Neuron (in vitro differentiated cells): ENCODE results near the gene GPC5.

Experiments used
- H2AFZ ChIP-seq: one replicate; pipeline ENCODE4 v1.6.1; 2013; ENCODE audit warnings: low read depth, mild to moderate bottlenecking, inconsistent platforms, low read length, moderate library complexity
- H3K27me3 ChIP-seq: one replicate; pipeline ENCODE4 v1.6.1; 2013; ENCODE audit warnings: low read length; ENCODE audit not compliant: insufficient read depth
- H3K36me3 ChIP-seq: one replicate; pipeline ENCODE4 v1.6.1; 2013; ENCODE audit warnings: low read length; ENCODE audit not compliant: insufficient read depth
- H3K4me1 ChIP-seq: one replicate; pipeline ENCODE4 v1.6.1; 2013; ENCODE audit warnings: low read length; ENCODE audit not compliant: insufficient read depth
- H3K4me3 ChIP-seq: 2 replicates; pipeline ENCODE4 v1.5.1; 2013; ENCODE audit warnings: mild to moderate bottlenecking, low read length, moderate library complexity
- H3K9me3 ChIP-seq: one replicate; pipeline ENCODE4 v1.6.1; 2013; ENCODE audit warnings: low read length

GPC5 gene

GRCh38 chr13:92626274-92626673 is 1227.9 kb downstream of the GPC5 start:
- no peaks in the 10 kb centered on the region for H3K4me1 ChIP-seq
- no peak overlapping the region for H3K4me3 ChIP-seq
- H2AFZ ChIP-seq: no peak overlapping the region
- no peaks in the 10 kb centered on the region for H3K36me3 ChIP-seq
- no peaks in the 10 kb centered on the region for H3K27me3 ChIP-seq
- H3K9me3 ChIP-seq: no peaks in the 10 kb centered on the region

DNA sequence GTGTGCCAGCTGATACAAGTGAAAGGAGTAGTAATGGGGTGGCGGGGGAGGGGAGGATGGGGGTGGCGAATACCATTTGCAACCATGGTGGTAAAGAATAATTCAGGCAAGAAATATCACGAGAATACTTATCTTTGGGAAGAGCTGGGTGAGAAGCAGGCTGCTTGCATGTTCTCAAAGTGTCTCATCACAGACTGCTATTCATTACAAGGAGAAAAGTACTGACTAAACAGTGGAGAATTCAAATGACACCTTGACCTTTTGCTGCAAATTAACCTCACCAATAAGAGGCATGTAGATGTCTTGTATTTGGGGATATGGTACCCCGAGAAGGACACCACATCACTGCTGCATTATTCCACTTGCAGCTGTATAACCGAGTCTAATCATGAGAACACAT is 1242.5 kb downstream of the GPC5 start:
- Histone ChIP-seq H3K9me3 (no peaks in the 10 kb centered on the region), H3K4me3 (no peak overlapping the region), H2AFZ (no peak overlapping the region), H3K27me3 (no peaks in the 10 kb centered on the region), H3K4me1 (no peaks in the 10 kb centered on the region), H3K36me3 (no peaks in the 10 kb centered on the region)

DNA sequence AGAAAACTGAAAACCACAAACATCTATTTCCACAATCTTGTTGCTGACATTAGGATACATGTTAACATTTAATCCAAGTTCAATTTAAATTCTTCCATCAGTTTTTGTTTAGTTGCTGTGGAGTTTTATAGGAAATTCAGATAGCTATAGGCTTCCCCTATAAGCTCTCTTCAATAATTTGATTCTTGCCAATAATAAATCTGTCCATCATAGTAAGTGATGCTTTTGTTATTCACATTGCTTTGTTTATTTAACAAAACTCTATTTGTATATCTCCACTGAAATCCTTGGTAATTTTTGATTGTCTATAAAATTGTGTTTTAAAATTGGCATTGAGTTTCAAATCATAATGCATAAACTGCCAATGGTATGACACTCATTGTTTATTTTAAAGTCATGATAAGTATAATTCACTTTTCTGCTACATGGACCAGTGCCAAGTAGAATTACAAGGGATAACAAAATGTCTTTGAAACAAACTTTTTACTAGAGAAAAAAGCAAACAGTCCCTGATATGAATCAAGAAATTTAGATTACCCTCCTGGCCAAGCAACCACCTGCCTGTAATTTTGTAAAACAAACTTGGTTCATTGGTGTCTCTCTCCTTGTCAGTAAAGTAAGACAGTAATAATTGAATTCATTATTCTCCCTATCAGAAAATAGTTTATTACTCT is 1250.9 kb downstream of the GPC5 start:
- Histone ChIP-seq H2AFZ (no peak overlapping the region), H3K4me3 (no peak overlapping the region), H3K9me3 (no peaks in the 10 kb centered on the region), H3K36me3 (no peaks in the 10 kb centered on the region), H3K27me3 (no peaks in the 10 kb centered on the region), H3K4me1 (no peaks in the 10 kb centered on the region)

GRCh38 chr13:92656103-92656502 is 1257.7 kb downstream of the GPC5 start:
- Histone ChIP-seq H3K27me3 (no peaks in the 10 kb centered on the region), H2AFZ (no peak overlapping the region), H3K36me3 (no peaks in the 10 kb centered on the region), H3K4me3 (no peak overlapping the region), H3K9me3 (no peaks in the 10 kb centered on the region), H3K4me1 (no peaks in the 10 kb centered on the region)

GRCh38 chr13:92656648-92657047 is 1258.2 kb downstream of the GPC5 start:
- Histone ChIP-seq H3K4me3 (no peak overlapping the region), H3K4me1 (no peaks in the 10 kb centered on the region), H2AFZ (no peak overlapping the region)

GRCh38 chr13:92657565-92657964 is 1259.1 kb downstream of the GPC5 start:
- no peak overlapping the region for H3K4me3 ChIP-seq
- H2AFZ ChIP-seq: no peak overlapping the region
- no peaks in the 10 kb centered on the region for H3K9me3 ChIP-seq
- no peaks in the 10 kb centered on the region for H3K36me3 ChIP-seq
- no peaks in the 10 kb centered on the region for H3K4me1 ChIP-seq
- no peaks in the 10 kb centered on the region for H3K27me3 ChIP-seq

More at GRCh38 chr13:92656648-92657047, 1258.2 kb downstream of the GPC5 start:
- Histone ChIP-seq H3K27me3 (no peaks in the 10 kb centered on the region), H3K36me3 (no peaks in the 10 kb centered on the region), H3K9me3 (no peaks in the 10 kb centered on the region)

- H2AFZ ChIP-seq: no peak overlapping the region
- no peak overlapping the region for H3K4me3 ChIP-seq
- no peaks in the 10 kb centered on the region for H3K9me3 ChIP-seq
- H3K36me3 ChIP-seq: no peaks in the 10 kb centered on the region
- H3K27me3 ChIP-seq: no peaks in the 10 kb centered on the region
- H3K4me1 ChIP-seq: no peaks in the 10 kb centered on the region
These were observed 1259.9 kb downstream of the GPC5 start for GRCh38 chr13:92658293-92658692.

- Histone ChIP-seq H3K4me1 (no peaks in the 10 kb centered on the region), H3K36me3 (no peaks in the 10 kb centered on the region), H3K9me3 (no peaks in the 10 kb centered on the region), H3K4me3 (no peak overlapping the region), H3K27me3 (no peaks in the 10 kb centered on the region), H2AFZ (no peak overlapping the region)
These were observed 1263.0 kb downstream of the GPC5 start for GRCh38 chr13:92661406-92661805.

- no peak overlapping the region for H2AFZ ChIP-seq
- no peaks in the 10 kb centered on the region for H3K27me3 ChIP-seq
These were observed 1269.7 kb downstream of the GPC5 start for GRCh38 chr13:92668157-92668556.

DNA sequence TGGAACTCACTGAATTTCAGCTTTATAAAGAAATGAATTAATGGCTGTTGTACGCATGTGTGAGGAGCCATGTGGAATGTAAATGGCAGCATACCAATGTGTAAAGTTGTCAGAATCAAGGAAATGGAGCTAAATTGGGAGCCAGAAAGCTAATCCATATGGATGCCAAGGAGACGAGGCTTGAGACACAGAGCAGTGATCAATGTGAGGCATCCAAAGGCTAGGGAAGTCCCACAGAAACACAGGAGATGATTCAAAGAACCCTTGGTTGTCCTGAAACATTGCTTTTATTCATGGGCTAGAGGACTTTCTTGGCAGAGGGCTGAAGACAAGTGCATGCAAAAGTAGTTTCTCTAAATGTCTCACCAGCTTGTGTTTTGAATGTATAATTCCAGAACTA is 1271.7 kb downstream of the GPC5 start:
- no peaks in the 10 kb centered on the region for H3K27me3 ChIP-seq
- H3K4me3 ChIP-seq: no peak overlapping the region
- H3K36me3 ChIP-seq: no peaks in the 10 kb centered on the region
- H3K9me3 ChIP-seq: no peaks in the 10 kb centered on the region
- no peak overlapping the region for H2AFZ ChIP-seq
- no peaks in the 10 kb centered on the region for H3K4me1 ChIP-seq

More at GRCh38 chr13:92668157-92668556, 1269.7 kb downstream of the GPC5 start:
- Histone ChIP-seq H3K4me3 (no peak overlapping the region), H3K4me1 (no peaks in the 10 kb centered on the region), H3K9me3 (no peaks in the 10 kb centered on the region), H3K36me3 (no peaks in the 10 kb centered on the region)

DNA sequence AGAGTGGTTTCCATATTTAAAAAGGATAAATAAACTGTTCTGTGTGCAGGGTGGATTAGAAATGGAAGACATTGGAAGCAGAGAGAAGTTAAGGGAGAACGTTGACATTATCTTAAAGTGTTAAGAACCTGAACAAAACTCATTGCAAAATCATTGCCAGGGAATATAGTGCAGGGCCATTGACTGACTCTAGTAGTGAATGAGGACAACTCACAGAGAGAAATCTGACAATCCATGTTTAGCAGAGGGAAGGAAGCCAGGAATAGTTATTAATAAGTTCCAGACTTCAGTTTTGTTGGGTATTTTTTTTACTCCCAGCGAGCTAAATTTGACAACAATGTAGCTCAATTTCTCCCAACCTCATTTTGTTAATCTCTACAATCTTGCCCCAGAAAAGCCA is 1273.4 kb downstream of the GPC5 start:
- no peaks in the 10 kb centered on the region for H3K4me1 ChIP-seq
- H3K4me3 ChIP-seq: no peak overlapping the region
- no peak overlapping the region for H2AFZ ChIP-seq
- H3K36me3 ChIP-seq: no peaks in the 10 kb centered on the region
- no peaks in the 10 kb centered on the region for H3K27me3 ChIP-seq
- H3K9me3 ChIP-seq: no peaks in the 10 kb centered on the region

DNA sequence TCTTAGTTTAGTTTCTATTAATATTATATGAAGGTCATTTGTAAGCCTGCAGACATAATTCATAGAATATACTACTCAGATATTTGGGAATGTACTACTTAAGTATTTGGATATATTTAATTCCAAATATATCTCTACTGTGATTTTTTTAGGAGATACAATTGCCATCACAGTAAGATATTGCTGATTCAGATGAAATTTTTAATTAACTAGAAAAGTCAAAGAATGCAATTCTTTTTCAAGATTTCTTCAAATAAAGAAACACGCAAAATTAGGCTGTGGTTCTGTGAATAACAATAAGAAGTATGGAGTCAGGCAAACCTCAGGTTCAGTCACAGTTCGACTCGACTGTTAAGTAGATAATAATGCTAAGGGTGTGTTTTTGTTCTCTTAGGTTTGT is 1277.8 kb downstream of the GPC5 start:
- Histone ChIP-seq H2AFZ (no peak overlapping the region), H3K27me3 (no peaks in the 10 kb centered on the region), H3K4me3 (no peak overlapping the region), H3K4me1 (no peaks in the 10 kb centered on the region), H3K36me3 (no peaks in the 10 kb centered on the region), H3K9me3 (no peaks in the 10 kb centered on the region)

DNA sequence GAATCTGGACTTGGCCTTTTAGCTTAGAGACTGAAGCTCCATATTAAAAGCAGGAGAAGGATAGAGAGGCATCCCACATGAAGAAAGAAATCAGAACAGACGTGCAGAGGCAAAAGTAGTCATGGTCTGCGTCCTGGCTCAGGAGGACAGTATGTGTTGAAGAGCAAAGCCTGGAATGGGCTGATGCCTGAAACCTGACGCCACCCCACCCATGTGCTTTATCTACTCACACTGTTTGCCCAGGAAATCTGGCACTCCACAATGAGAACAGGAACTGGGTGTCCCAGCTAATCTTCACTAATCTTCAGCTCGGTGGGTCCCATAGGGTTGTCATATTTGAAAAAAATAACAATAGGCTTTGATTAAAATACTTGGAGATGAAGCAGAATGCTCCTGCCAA is 1279.2 kb downstream of the GPC5 start:
- H3K4me3 ChIP-seq: no peak overlapping the region
- no peaks in the 10 kb centered on the region for H3K36me3 ChIP-seq
- H3K27me3 ChIP-seq: no peaks in the 10 kb centered on the region
- no peak overlapping the region for H2AFZ ChIP-seq
- no peaks in the 10 kb centered on the region for H3K4me1 ChIP-seq
- H3K9me3 ChIP-seq: no peaks in the 10 kb centered on the region

DNA sequence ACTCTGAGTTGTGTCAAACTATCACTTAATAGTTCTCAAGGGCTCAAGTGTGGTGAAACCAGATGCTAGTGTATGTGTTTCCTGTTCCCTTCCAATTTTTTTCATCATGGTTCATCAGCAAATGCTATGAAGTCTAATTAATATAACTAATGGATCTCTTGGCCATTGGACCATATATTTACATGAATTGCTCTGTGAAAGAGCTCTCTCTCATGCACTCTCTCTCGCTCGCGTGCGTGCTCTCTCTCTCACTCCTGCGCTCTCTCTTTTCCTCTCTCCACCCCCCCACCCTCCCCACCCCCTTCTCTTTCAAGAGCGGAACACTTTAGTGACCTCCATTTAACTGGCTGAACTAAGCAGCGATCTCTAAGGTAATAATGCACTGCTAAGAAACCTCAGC is 1281.2 kb downstream of the GPC5 start:
- H3K4me3 ChIP-seq: no peak overlapping the region

More for the DNA sequence above, 1281.2 kb downstream of the GPC5 start:
- Histone ChIP-seq H3K9me3 (no peaks in the 10 kb centered on the region), H2AFZ (no peak overlapping the region), H3K4me1 (no peaks in the 10 kb centered on the region), H3K27me3 (no peaks in the 10 kb centered on the region), H3K36me3 (no peaks in the 10 kb centered on the region)
